ENCODE data around the gene HAND2.

Gene HAND2

GRCh38 chr4:173503330-173504180, 26.5 kb downstream of the HAND2 start:
- DNase-seq (ENCODE audit: low read depth in 1 of 2, low spot score in 1 of 2): no peak

- no peak for DNase-seq (ENCODE audit: low read depth in 1 of 2, low spot score in 1 of 2)
Observed at GRCh38 chr4:173502282-173502681, 27.7 kb downstream of the HAND2 start.

- no peak for DNase-seq (ENCODE audit: low read depth in 1 of 2, low spot score in 1 of 2)
Observed at GRCh38 chr4:173501592-173502150, 28.4 kb downstream of the HAND2 start.

- no peak for DNase-seq (ENCODE audit: low read depth in 1 of 2, low spot score in 1 of 2)
Observed at GRCh38 chr4:173500841-173501591, 29.0 kb downstream of the HAND2 start.

GRCh38 chr4:173499658-173500535, 30.1 kb downstream of the HAND2 start:
- DNase-seq (ENCODE audit: low read depth in 1 of 2, low spot score in 1 of 2): no peak

- no peak for DNase-seq (ENCODE audit: low read depth in 1 of 2, low spot score in 1 of 2)
Observed at GRCh38 chr4:173498771-173499170, 31.3 kb downstream of the HAND2 start.

GRCh38 chr4:173498023-173498422, 32.0 kb downstream of the HAND2 start:
- DNase-seq (ENCODE audit: low read depth in 1 of 2, low spot score in 1 of 2): no peak

GRCh38 chr4:173494013-173494970, 35.7 kb downstream of the HAND2 start:
- no peak for DNase-seq (ENCODE audit: low read depth in 1 of 2, low spot score in 1 of 2)

- no peak for DNase-seq (ENCODE audit: low read depth in 1 of 2, low spot score in 1 of 2)
Observed at GRCh38 chr4:173493041-173493440, 37.0 kb downstream of the HAND2 start.

GRCh38 chr4:173492315-173492714, 37.7 kb downstream of the HAND2 start:
- no peak for DNase-seq (ENCODE audit: low read depth in 1 of 2, low spot score in 1 of 2)

- no peak for DNase-seq (ENCODE audit: low read depth in 1 of 2, low spot score in 1 of 2)
Observed at GRCh38 chr4:173490817-173491528, 39.1 kb downstream of the HAND2 start.

- no peak for DNase-seq (ENCODE audit: low read depth in 1 of 2, low spot score in 1 of 2)
Observed at GRCh38 chr4:173490256-173490655, 39.8 kb downstream of the HAND2 start.

GRCh38 chr4:173489514-173489913, 40.5 kb downstream of the HAND2 start:
- DNase-seq (ENCODE audit: low read depth in 1 of 2, low spot score in 1 of 2): no peak

GRCh38 chr4:173488656-173489055, 41.4 kb downstream of the HAND2 start:
- no peak for DNase-seq (ENCODE audit: low read depth in 1 of 2, low spot score in 1 of 2)

GRCh38 chr4:173488074-173488473, 42.0 kb downstream of the HAND2 start:
- DNase-seq (ENCODE audit: low read depth in 1 of 2, low spot score in 1 of 2): no peak

GRCh38 chr4:173486714-173487392, 43.2 kb downstream of the HAND2 start:
- no peak for DNase-seq (ENCODE audit: low read depth in 1 of 2, low spot score in 1 of 2)

- DNase-seq (ENCODE audit: low read depth in 1 of 2, low spot score in 1 of 2): no peak
Observed at GRCh38 chr4:173485164-173485563, 44.9 kb downstream of the HAND2 start.

- DNase-seq (ENCODE audit: low read depth in 1 of 2, low spot score in 1 of 2): no peak
Observed at GRCh38 chr4:173482330-173482931, 47.6 kb downstream of the HAND2 start.

Measured in stimulated activated CD4-positive, alpha-beta T cell treated with anti-CD3 and anti-CD28 coated beads, Interleukin-15, amount 100 ng/mL, for 1 hour (primary cell).